Astrocyte (in vitro differentiated cells and primary cell): ENCODE data around the gene ECE2.

Source experiments
- CTCF ChIP-seq: IDR thresholded peaks from 2 replicates; pipeline ENCODE4 v1.5.1; 2011; ENCODE audit warnings: low read depth, mild to moderate bottlenecking, inconsistent platforms, low read length, moderate library complexity; ENCODE audit not compliant: insufficient read depth
- EZH2 ChIP-seq: IDR thresholded peaks from 2 replicates; pipeline ENCODE4 v1.6.1; 2012; ENCODE audit warnings: mild to moderate bottlenecking, low read length, inconsistent platforms; ENCODE audit not compliant: insufficient read depth

- TF ChIP-seq CTCF = no peak
- TF ChIP-seq EZH2 = no peak
Observed at GRCh38 chr3:184236636-184237035, 39.2 kb upstream of the ECE2 start.
